ENCODE measurements around the gene PCK1.

- TF ChIP-seq EP300 (IDR thresholded peaks at IDR 0.05): no peak
- TF ChIP-seq POLR2A (IDR thresholded peaks at IDR 0.05): no peak
- TF ChIP-seq, protein P1, sequence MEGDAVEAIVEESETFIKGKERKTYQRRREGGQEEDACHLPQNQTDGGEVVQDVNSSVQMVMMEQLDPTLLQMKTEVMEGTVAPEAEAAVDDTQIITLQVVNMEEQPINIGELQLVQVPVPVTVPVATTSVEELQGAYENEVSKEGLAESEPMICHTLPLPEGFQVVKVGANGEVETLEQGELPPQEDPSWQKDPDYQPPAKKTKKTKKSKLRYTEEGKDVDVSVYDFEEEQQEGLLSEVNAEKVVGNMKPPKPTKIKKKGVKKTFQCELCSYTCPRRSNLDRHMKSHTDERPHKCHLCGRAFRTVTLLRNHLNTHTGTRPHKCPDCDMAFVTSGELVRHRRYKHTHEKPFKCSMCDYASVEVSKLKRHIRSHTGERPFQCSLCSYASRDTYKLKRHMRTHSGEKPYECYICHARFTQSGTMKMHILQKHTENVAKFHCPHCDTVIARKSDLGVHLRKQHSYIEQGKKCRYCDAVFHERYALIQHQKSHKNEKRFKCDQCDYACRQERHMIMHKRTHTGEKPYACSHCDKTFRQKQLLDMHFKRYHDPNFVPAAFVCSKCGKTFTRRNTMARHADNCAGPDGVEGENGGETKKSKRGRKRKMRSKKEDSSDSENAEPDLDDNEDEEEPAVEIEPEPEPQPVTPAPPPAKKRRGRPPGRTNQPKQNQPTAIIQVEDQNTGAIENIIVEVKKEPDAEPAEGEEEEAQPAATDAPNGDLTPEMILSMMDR (IDR thresholded peaks at IDR 0.05): no peak
These were observed 13.0 kb downstream of the PCK1 start for GRCh38 chr20:57573894-57574293.
